ENCODE data around the gene RAP1GAP2.

DNA sequence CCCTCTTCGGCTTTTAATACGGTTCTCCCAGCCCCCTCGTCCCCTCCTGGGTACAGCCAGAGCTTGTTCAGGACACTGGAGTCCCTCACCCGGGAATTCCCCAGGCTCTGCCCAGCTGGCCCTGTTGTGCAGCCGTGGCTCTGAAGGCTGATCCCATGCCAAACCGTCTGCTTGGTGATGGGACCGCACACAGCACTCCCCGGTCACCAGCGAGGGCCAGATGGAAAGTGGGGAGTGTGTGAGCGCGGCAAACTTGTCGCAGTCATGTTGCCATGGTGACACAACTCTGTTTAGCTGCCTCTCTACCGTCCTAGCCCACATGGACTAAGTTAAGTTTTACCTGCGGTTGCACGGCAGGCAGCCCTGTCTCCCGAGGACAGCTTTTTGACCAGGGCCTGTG is 107.9 kb downstream of the RAP1GAP2 start:
- TF ChIP-seq, protein P1, sequence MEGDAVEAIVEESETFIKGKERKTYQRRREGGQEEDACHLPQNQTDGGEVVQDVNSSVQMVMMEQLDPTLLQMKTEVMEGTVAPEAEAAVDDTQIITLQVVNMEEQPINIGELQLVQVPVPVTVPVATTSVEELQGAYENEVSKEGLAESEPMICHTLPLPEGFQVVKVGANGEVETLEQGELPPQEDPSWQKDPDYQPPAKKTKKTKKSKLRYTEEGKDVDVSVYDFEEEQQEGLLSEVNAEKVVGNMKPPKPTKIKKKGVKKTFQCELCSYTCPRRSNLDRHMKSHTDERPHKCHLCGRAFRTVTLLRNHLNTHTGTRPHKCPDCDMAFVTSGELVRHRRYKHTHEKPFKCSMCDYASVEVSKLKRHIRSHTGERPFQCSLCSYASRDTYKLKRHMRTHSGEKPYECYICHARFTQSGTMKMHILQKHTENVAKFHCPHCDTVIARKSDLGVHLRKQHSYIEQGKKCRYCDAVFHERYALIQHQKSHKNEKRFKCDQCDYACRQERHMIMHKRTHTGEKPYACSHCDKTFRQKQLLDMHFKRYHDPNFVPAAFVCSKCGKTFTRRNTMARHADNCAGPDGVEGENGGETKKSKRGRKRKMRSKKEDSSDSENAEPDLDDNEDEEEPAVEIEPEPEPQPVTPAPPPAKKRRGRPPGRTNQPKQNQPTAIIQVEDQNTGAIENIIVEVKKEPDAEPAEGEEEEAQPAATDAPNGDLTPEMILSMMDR (IDR thresholded peaks at IDR 0.05), result no peak
- TF ChIP-seq POLR2A (IDR thresholded peaks at IDR 0.05), result no peak

All from heart left ventricle (tissue), 13 donors.